ENCODE data around the gene SRGAP1. TPM values are rescaled to one million over a fixed set of nuclear protein-coding genes. Genes with fewer than 3 reads are reported as not detected.

The SRGAP1 gene
- total and polyA plus RNA-seq, 9 of the 15 experiments (the other 6 are each of a cell fraction or from before 2014, with no cell fraction given), result 0.01 to 0.13 (median 0.04) TPM; not detected in 3

GRCh38 chr12:64123448-64123847, 278.9 kb downstream of the SRGAP1 start (continued):
- no peak for TF ChIP-seq KAT7 (CRISPR knock-in tag; IDR thresholded peaks at IDR 0.05; ENCODE audit: borderline replicate concordance)

- TF ChIP-seq XRCC3 (IDR thresholded peaks at IDR 0.05) (no peak), KHSRP (IDR thresholded peaks at IDR 0.05) (no peak), NKRF (IDR thresholded peaks at IDR 0.05; ENCODE audit: borderline replicate concordance) (no peak), ARHGAP35 (IDR thresholded peaks at IDR 0.05; ENCODE audit: partially characterized antibody) (no peak), PHF20 (IDR thresholded peaks at IDR 0.05; ENCODE audit: partially characterized antibody) (no peak), ZNF696 (CRISPR knock-in tag; conservative IDR thresholded peaks at IDR 0.05) (no peak), NR2C2 (CRISPR knock-in tag; IDR thresholded peaks at IDR 0.05) (no peak), NR2C2 (tag; IDR thresholded peaks at IDR 0.05) (no peak), CBFA2T3 (IDR thresholded peaks at IDR 0.05) (no peak), TSHZ1 (CRISPR knock-in tag; IDR thresholded peaks at IDR 0.05) (no peak), FOXK1 (CRISPR knock-in tag; IDR thresholded peaks at IDR 0.05; ENCODE audit: borderline replicate concordance) (no peak), ZNF354B (CRISPR knock-in tag; IDR thresholded peaks at IDR 0.05) (no peak)
- Histone ChIP-seq H3K4me3 (no peak overlapping the region), H3K4me1 (replicated peaks in 1 of 2; ENCODE audit: control insufficient read depth in 2 of 2, insufficient read depth in 2 of 2, low read length in 2 of 2) (no peaks in the 10 kb centered on the region), H3K4me2 (ENCODE audit: insufficient read depth, low read length) (no peak overlapping the region), H4K20me1 (replicated peaks; ENCODE audit: control insufficient read depth, insufficient read depth, low read length) (no peaks in the 10 kb centered on the region), H3K9me3 (replicated peaks; ENCODE audit: control insufficient read depth, insufficient read depth, low read depth, low read length) (no peaks in the 10 kb centered on the region), H3K27ac (ENCODE audit: extremely low read depth, low read depth, low read length) (no peak overlapping the region), H3K79me2 (ENCODE audit: control insufficient read depth, insufficient read depth, low read length) (no peaks in the 10 kb centered on the region), H3K9ac (ENCODE audit: insufficient read depth in 1 of 2, low read depth in 2 of 2, low read length in 2 of 2) (no peak overlapping the region), H2AFZ (ENCODE audit: low read depth, low read length) (no peak overlapping the region), H3K27me3 (ENCODE audit: control insufficient read depth in 2 of 2, insufficient read depth in 2 of 2, low read length in 2 of 2) (peaks cover 2 to 12% of the 10 kb centered on the region in 2 experiments; a peak in 3 of 5 replicates), H3K9me1 (ENCODE audit: control insufficient read depth, insufficient read depth, low read length) (no peaks in the 10 kb centered on the region), H3K36me3 (ENCODE audit: control insufficient read depth, insufficient read depth, low read length) (no peaks in the 10 kb centered on the region)
- in situ Hi-C loops (cut with MboI), result no loop called here
- 5% methylated on average over 3 of the region's 3 CpGs for WGBS (ENCODE audit: insufficient coverage, low coverage, missing lambda C conversion rate)
- ChIA-PET POLR2A (no interaction called here), CTCF (ENCODE audit: low intra/inter-chr PET ratio) (no interaction called here)
- no TSS peak for BruUV-seq (replicated peaks)
- ATAC-seq (no peak), DNase-seq (ENCODE audit: extremely low read depth in 1 of 4, low spot score in 3 of 4) (no peak), FAIRE-seq (no peak)
- intact Hi-C loops (cut with micrococcal nuclease), result no loop called here
Observed at GRCh38 chr12:64124511-64125197, 280.2 kb downstream of the SRGAP1 start.

Measured in K562 (cell line).